PC-3 (cell line): ENCODE data around the gene MDGA2.
"Not testable (repeated sequence)": the region's sequence is repeated elsewhere in the genome, so short reads cannot be mapped to it uniquely, and the experiment has no call there.

Experiments
- CTCF ChIP-seq: fragments of 300-600 bp; sonication (generic); conservative IDR thresholded peaks from 2 replicates; pipeline ENCODE4 v1.5.1; 2017; ENCODE audit warnings: antibody characterized with exemption, low read depth, mild to moderate bottlenecking, low read length
- EZH2 ChIP-seq: fragments of 300-600 bp; sonication (generic); IDR thresholded peaks from one replicate; pipeline ENCODE4 v1.6.1; 2017; ENCODE audit warnings: antibody characterized with exemption, mild to moderate bottlenecking, low read length; ENCODE audit not compliant: unreplicated experiment

- not testable (repeated sequence) for TF ChIP-seq CTCF, EZH2
Measured at GRCh38 chr14:47171896-47172295, 503.5 kb downstream of the MDGA2 start.
